GM21515 (cell line): Measurements from ENCODE around the gene JAK1.
A peak's percentile ranks its signal among the peaks of the same experiment; 100 is the strongest.

Experiments
- ATAC-seq: cut with Tn5 transposase; IDR thresholded peaks from one replicate; pipeline ENCODE4 v1.9.1; 2021; ENCODE audit not compliant: unreplicated experiment

The JAK1 gene

DNA sequence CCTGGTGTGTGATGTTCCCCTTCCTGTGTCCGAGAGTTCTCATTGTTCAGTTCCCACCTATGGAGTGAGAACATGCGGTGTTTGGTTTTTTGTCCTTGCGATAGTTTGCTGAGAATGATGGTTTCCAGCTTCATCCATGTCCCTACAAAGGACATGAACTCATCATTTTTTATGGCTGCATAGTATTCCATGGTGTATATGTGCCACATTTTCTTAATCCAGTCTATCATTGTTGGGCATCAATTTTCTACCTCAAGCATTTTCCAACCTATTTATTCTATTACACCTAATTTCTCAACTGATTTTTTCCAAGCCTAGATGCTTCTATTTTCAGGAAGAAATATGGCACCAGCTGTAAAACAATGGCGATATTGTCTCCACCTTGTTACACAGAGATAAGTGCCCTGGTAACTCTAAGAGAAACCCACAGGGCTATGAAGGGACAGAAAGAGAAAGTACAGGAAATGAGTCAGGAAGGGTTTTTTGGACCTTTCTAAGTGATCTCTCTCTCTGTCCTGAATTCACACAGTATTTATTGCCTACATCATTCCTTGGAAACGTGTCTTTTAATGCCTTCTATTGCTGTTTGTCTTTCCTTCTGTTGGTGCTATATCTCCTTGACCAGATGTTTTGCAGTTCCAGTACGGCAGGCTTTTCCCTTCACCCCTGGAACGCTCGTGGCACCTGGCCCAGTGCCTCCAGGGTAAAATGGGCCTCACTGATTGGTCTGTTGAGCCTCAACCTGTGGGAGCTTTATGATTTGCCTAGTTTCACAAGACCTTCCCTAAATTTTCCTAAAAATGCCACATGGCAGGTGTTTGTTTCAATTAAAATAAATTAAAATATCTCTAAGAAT lies 14.6 kb upstream of the JAK1 start:
- ATAC-seq: no peak

DNA sequence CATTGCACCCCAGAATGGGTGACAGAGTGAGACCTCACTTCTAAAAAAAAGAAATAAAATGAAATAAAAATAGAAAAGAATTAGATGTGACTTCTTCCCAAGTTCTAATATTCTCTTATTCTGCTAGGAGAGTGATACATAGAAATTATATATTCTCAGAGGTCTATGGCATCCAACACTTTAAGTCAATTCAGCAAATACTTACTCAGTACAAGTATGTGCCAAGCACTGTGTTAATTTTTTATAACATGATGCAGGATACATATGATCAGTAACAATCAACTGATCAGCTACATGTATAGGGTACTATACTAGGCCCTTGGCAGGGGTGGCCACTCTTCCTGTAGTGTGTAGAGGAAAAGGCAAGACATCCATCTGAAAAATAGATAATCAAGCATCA lies 13.0 kb upstream of the JAK1 start:
- no peak for ATAC-seq

DNA sequence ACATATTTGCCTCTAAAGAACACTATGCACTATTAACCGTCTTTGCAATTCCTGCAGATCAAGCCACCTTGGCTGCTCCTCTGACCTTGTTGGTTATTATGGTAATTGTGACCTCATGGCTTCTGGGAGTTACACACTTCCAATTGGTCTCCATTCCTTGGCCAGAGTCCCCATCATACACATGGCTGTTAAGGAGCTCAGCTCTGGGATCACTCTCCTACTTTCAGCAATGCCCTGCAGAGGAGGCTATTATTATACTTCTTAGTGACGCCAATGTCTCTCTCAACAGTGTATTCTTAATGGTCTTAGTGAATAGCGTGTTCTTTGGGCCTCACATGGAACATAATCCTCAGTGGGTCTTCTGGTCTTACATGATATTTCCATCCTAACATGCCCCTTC lies 10.0 kb upstream of the JAK1 start:
- no peak for ATAC-seq

DNA sequence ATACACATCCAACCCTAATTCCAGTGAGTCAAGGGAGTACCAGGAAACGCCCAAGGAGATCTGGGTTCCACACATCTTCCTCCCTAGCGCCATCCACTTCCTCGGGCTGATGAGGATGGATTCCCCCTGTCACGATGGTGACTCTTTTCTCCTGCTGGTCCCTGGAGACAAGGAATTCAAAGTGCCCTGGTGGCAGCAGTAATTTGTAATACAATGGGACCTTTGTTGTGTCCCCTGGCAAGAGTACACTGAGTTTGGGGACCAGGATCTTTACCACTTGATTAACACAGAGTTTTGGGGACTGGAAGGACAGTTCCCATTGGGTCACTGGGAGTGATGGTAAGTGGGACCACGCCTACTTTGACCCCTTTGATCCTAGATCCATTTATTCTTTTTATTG lies 9.4 kb upstream of the JAK1 start:
- ATAC-seq: no peak

DNA sequence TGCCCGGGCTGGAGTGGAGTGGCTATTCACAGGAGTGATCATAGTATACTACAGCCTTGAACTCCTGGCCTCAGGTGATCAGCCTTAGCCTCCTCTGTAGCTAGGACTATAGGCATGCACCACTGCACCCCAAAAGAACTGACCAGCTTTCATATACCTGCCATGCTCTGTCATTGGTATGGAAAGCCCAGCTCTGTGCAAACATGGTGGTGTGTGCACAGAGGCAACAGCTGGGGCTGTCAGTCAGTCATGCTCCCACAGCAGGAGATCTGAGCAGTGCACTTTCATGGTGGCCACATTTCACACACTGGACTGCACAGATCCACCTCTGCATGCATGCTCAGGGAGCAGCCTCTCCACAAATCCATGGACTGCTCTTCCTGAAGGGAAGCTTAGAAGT lies 8.8 kb upstream of the JAK1 start:
- no peak for ATAC-seq

DNA sequence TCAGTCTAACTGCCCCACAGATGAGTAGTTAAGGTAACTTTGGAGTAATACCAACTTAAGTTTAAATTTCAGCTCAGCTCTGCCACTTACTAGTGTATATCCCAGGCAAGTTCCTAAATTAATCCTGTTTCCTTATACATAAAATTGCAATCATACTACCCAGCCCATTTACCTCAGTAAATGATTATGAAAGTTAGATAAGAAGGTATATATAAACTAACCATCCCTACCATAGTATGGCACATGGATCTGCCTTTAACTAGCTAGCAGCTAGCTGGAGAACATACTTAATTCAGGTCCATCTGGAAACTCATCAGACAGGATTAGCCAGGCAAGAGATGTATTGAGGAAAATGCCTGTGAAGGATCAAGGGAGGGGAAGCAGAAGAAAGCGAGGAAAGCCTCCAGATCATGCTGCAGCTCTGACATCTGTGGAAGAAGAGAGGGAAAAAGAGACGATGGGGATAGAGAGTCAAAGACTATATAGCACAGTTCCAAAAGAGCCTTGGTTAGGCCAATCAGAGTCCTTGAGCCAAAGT lies 8.0 kb upstream of the JAK1 start:
- ATAC-seq: no peak

DNA sequence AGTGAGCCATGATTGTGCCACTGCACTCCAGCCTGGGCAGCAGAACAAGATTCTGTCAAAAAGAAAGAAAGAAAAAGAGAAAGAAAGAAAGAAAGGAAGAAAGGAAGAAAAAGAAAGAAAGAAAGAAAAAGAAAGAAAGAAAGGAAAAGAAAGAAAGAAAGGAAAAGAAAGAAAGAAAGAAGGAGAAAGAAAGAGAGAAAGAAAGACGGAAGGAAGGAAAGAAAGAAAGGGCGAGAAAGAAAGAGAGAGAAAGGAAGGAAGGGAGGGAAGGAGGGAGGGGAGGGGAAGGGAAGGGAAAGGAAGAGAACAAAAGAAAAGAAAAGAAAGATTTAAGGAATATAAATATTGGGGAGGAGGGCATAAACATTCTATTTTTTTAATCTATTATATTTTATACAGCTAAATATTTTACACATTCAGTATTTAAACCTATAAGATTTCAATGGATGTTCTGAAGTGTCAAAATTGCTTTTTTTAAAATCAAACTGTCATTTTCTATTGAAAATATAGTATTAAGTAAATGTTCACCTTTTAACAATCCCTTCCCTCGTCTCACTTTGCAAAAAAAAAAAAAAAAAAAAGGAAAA lies 6.8 kb upstream of the JAK1 start:
- no peak for ATAC-seq

DNA sequence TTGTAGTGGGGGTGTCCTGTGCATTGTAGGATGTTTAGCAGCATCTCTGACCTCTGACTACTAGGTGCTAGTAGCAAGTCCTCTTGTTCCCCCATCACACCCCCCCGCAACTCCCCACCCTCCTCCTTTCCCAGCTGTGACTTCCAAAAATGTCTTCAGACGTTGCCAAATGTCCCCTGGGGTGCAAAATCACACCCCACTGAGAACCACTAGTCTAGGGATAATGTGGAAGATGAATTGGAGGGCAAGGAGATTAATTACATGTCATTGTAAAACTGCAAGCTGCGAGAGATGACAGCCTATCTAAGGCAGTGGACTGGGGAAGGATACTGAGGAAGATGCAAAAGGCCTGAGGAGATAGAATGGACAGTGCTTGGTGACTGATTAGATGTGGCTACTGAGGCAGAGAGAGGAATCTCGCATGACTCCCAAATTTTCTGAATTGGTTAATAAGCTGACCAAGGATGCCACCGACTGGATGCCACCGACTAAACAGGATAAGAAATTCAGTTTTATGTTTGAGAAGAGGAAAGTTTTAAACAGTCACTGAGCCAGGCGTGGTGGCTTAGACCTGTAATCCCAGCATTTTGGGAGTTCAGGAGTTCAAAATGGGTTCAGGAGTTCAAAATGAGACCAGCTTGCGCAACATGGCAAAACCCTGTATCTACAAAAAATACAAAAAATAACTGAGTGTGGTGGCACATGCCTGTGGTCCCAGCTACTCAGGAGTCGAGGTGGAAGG lies 3.1 kb upstream of the JAK1 start:
- ATAC-seq: no peak

DNA sequence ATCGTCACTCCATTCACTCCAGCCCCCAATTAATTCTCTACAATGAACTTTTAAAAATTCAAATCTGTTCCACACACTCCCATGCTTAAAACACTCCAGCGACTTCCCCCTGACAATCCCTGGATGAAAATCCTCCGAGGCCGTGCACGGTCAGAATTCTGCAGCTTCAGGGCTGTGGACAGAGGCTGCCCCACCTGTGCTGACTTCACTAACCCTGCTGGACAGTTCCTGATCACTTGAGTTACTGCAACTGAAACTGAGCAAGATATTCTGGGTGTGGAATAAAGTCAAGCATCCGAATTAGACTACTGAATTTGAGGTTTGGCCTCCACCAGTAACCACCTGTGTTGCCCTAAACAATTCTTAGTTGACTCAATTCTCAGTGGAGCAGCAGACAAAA lies 1.0 kb upstream of the JAK1 start:
- no peak for ATAC-seq

DNA sequence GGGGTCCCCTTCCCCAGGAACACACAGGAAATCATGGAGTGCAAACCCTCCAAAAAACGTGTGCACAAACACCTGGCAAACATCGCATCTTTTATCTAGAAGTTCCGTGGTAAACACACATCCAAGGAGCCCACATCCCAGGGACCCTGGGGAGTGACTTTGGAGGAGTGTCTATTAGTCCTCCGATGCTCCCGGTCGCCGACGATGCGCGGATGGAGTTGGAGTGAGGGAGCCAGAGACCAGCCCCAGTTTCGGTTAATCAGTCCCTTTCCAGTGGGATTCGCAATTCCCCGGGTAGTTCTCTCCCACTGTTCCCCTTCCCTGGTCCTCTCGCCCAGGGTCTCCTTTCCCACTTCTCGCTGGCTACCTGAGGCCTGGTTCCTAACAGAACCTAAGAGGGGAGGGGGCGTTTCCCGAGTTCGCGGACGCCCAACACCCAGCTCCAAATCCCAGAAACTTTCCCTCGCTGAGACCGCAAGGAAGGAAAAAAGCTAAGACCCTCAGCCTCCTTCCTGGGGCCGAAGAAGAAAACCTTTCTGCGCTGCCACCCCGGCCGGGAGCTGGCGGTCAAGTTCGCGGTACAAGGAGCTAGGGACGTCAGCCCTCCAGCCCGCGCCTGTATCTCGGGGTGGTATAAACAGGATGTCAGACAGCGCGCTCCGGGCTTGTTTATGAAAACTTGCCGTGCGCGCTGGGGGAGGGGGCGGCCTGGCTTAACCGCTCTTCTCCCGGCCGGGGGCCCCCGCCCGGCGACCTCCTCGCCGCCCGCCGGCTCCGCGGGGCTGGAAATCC lies 787 bp downstream of the JAK1 start:
- ATAC-seq: peak; percentile 51

DNA sequence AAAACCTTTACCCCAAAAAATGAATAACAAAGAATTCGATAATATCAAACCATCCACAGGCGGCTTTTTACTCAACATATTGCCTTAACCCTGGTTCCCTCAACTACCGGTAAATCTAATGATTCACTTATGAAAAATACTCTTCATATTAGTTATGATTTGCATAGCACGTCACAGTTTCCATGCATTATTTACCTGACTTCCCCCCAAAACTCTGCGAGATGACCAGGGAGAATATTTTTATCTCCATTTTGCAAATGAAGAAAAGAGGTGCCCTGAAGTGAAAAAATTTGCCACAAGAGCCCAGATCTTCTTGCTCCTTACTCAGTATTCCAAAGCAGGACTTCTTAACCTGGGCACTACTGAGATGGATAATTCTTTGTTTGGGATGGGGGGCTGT lies 2.9 kb downstream of the JAK1 start:
- no peak for ATAC-seq

DNA sequence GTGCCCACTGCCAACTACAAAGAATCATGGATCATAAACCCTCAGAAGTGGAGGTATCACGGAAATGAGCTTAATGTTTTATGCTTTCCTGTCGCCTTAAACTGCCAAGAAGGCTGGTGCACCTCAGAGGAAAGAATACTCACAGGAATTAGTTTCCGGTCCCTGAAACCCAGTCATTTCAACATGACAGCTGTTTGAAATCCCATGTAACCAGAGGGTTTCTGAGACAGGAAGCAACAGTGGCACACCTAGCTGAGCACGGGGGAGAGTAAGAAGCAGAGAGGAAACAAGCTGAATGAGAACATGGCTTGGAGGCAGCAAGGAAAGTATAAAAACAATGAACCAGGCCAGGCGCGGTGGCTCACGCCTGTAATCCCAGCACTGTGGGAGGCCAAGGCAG lies 3.9 kb downstream of the JAK1 start:
- no peak for ATAC-seq

DNA sequence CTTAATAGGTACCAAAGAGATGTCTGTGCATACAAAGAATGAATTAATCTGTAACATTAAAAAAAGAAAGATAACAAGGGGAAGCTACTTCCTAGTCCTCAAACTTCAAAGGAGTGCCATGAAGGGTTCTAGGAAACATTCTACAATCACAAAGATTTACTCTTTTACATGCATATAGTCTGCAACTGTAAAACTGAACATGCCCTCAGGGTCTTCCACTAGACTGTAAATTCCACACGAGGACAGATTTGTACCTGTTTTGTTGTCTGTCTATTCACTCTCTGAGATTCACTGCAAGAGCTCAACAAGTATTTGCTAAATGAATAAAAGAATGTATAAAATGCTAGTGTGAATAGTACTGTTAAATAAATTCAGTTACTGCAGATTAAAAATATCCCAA lies 4.4 kb downstream of the JAK1 start:
- no peak for ATAC-seq

DNA sequence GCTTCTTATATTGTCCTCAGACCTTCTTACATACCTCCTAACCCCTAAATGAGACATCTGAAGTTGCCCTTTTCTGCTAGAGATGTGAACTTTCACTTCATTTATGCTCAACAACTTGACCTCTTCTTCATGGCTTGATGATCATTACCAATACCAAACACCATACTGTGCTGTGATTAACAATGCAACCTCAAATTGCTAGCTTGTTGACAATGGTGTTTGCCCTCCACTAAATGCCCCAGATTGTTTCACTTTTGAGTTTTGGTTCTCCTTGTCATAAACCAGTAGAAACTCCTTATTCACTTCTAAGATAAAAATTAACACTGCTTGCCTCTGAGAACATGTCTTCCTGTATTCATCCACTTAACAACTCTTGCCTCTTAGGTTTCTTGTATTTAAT lies 5.6 kb downstream of the JAK1 start:
- peak; percentile 46 for ATAC-seq

DNA sequence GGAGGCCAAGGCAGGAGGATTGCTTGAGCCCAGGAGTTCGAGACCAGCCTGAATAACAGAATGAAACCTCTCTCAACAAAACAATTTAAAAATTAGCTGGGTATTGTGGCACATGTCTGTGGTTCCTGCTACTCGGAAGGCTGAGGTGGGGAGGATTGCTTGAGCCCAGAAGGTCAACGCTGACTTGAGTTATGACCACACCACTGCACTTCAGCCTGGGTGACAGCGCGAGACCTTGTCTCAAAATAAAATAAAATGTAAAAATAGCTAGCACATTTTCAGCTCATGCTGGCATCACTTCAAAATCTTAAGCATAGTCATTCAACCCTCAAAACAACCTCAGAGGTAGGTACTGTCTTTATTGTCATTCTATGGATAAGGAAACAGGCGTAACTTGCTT lies 6.4 kb downstream of the JAK1 start:
- no peak for ATAC-seq

DNA sequence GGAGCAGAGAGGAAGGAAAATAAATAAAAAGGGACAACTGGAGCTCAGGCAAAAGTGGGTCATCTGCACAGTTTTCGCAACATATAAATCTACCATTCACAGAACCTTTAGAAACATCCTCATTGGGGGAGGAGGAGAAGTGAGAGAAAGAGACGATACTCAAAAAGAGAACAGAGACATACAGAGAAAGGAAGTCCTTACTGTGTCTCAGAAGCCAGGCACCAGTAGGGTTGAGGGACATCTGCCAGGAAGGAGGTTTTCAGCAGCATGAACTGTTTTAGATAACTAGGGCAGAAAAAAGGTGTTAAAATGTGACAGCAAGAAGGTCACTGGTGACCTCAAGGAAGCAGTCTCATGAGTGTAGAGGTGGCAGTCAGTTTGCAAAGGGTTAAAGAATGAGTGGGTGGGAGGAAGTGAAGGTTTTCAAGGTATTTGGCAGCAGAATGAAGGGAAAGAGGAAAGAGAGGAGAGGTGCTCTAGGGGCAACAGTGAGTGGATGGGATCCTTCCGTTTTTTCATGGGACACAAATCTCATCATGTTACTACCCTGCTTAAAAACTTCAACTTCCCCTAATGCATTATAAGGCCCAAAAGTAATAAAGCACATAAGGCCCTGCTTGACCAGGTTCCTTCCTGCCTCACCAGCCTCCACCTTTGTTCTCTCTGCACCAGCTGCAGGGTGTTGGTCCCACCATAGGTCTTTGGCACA lies 9.5 kb downstream of the JAK1 start:
- peak; percentile 91 for ATAC-seq

DNA sequence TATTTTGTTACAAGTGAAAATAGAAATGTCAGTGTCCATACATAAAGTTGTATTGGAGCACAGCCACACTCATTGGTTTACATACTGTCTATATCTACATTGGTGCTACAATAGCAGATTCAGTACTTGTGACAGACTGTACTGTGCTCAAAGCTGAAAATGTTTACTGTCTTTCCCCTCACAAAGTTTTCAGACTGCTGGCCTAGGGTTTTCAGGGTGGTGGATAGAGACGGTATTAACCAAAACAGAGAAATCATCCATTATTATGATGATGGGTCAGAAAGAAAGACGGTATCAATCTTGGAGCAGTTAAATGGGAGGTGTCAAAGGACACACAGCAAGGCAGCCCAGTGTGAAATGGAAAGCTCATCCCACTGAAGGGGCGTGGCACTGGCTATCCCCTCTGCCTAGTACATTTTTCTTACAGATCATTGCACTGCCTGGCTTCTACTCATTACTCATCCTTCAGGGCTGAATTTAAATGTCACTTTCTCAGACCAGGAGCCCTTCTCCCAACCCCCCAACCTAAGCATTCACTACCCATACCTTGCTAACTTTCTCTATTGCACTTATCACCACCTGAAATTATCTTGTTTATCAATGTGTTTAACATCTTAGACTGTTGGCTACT lies 10.2 kb downstream of the JAK1 start:
- peak; percentile 0 for ATAC-seq

DNA sequence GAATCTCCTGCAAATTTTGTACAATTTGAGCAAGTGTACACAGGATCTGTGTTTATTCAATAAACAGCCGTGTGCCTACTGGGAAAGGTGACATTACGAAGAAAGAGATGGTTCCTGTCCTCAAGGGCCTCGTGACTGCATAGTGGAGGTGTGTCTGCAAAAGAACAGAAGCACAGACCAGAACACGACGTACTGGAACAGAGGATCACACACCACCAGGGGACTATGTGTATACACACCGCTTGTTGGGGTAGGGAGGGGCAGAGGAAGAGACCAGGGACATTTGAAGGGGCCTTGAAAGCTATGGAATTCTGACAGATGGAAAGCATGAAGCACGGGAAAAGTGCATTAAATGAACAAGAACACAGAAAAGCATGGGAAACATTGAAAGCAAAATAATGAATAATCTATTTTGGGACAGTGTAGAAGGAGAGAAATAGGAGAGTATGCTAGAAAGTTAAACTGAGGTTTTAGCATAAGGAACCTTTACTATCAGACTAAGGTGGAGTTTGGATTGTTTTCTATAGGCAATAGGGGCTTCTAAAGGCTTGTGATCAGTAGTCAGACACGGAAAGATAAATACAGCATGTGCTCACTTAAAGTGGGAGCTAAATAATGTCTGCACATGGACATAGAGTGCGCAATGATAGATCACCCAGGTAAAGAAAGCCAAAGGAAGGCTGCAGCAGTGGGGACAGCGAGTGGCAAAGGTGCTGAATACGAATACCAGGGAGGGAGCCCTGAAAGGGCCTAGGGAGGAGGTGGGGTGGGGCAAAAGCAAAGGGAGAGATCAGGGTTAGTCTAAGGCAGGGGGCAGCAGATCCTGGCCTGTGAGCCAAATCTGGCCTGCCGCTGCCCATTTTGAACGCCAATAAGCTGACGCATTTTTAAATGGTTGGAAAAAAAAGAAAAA lies 11.0 kb downstream of the JAK1 start:
- no peak for ATAC-seq

DNA sequence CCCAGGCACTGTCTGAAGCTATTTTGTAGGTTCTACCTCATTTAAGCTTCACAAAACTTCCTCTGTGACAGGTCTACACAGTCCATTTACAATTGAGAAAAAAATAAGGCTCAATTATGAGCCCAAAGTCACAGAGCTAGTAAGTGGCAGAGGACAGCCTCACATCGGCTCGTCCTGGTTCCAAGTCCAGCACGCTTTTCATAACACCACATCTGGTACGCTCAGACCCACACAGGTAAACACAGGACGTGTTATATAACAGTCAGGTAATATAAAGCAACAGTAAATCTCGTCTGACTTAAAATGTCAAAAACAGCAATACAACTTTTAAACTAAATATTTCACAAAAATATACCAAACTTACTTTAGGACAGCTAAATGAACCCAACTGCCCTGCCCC lies 13.1 kb downstream of the JAK1 start:
- no peak for ATAC-seq
